CD4-positive, alpha-beta memory T cell (primary cell): Measurements from ENCODE around the gene STAT5A. TPM values are rescaled to one million over a fixed set of nuclear protein-coding genes. Genes with fewer than 3 reads are reported as not detected.

ENCODE experiments used
- CTCF ChIA-PET: fragments of 350-600 bp; sonication (Branson Sonifier 250); formaldehyde crosslinking; loops from one replicate; lab custom pipeline; 2021; ENCODE audit warnings: inconsistent platforms; ENCODE audit not compliant: partially characterized antibody; lab: Charles Lee
- POLR2A ChIA-PET: fragments of 350-600 bp; sonication (Branson Sonifier 250); formaldehyde crosslinking; loops from one replicate; lab custom pipeline; 2021; ENCODE audit not compliant: partially characterized antibody; lab: Charles Lee
- DNase-seq, 5 donors: peaks; one replicate each; pipeline versions ENCODE4 v3.0.0 to v3.0.0-alpha.2; 2020 to 2022; ENCODE audit warnings: mixed read lengths in 1 of 5
- H3K27ac ChIP-seq: one replicate; pipeline ENCODE4 v1.7.0; 2013; ENCODE audit warnings: low read depth, low read length
- H3K27me3 ChIP-seq: 2 replicates; pipeline ENCODE4 v1.7.0; 2013; ENCODE audit warnings: mild to moderate bottlenecking, low read length, moderate library complexity; ENCODE audit not compliant: insufficient read depth
- H3K36me3 ChIP-seq: 2 replicates; pipeline ENCODE4 v1.7.0; 2013; ENCODE audit warnings: mild to moderate bottlenecking, low read length, moderate library complexity; ENCODE audit not compliant: insufficient read depth
- H3K4me1 ChIP-seq: 2 replicates; pipeline ENCODE4 v1.7.0; 2013; ENCODE audit warnings: mild to moderate bottlenecking, low read length, moderate library complexity; ENCODE audit not compliant: insufficient read depth
- H3K4me3 ChIP-seq, 2 donors: one replicate each; pipeline ENCODE4 v1.7.0; 2013; ENCODE audit warnings: low read length in 2 of 2, mild to moderate bottlenecking in 1 of 2
- H3K9me3 ChIP-seq, 2 donors: one replicate each; pipeline ENCODE4 v1.7.0; 2013; ENCODE audit warnings: low read length in 2 of 2, control low read depth in 1 of 2; ENCODE audit not compliant: control insufficient read depth in 1 of 2
- H3K27ac Mint-ChIP-seq, 7 donors: one replicate each; pipeline ENCODE4 v1.8.0; 2020 to 2021; ENCODE audit warnings: mixed read lengths in 7 of 7, mild to moderate bottlenecking in 6 of 7, inconsistent platforms in 3 of 7, moderate library complexity in 3 of 7
- H3K27me3 Mint-ChIP-seq, 2 donors: one replicate each; pipeline ENCODE4 v1.8.0; 2020 to 2021; ENCODE audit warnings: mixed read lengths in 2 of 2
- H3K36me3 Mint-ChIP-seq, 2 donors: one replicate each; pipeline ENCODE4 v1.8.0; 2020 to 2021; ENCODE audit warnings: mixed read lengths in 2 of 2, inconsistent platforms in 1 of 2, mild to moderate bottlenecking in 1 of 2
- H3K4me1 Mint-ChIP-seq, 4 donors: one replicate each; pipeline ENCODE4 v1.8.0; 2020 to 2021; ENCODE audit warnings: mixed read lengths in 4 of 4, mild to moderate bottlenecking in 1 of 4
- H3K4me3 Mint-ChIP-seq, 8 donors: one replicate each; pipeline ENCODE4 v1.8.0; 2020 to 2021; ENCODE audit warnings: mixed read lengths in 8 of 8, mild to moderate bottlenecking in 7 of 8, moderate library complexity in 6 of 8, inconsistent platforms in 3 of 8
- H3K9me3 Mint-ChIP-seq, 8 donors: one replicate each; pipeline ENCODE4 v1.8.0; 2020 to 2021; ENCODE audit warnings: mixed read lengths in 8 of 8, mild to moderate bottlenecking in 5 of 8, inconsistent platforms in 3 of 8, moderate library complexity in 1 of 8
- intact Hi-C: fragments of 100-400 bp; cut with micrococcal nuclease; formaldehyde crosslinking; loops from one replicate; pipeline ENCODE4 v1.15.1; 2023
- polyA plus RNA-seq, 2 donors: library from polyadenylated mRNA; unstranded; fragments of 300-500 nt; fragmentation: Illumina TruSeq; gene quantifications; one replicate each; pipeline ENCODE4 v1.2.3, GENCODE V29; 2021
- total RNA-seq, 2 experiments: library from RNA; stranded (reverse); gene quantifications; one replicate each; pipeline ENCODE4 v1.2.3, GENCODE V29; 2021

Gene STAT5A
- total and polyA plus RNA-seq, 4 experiments from 2014 or later = 66.7 to 133 (median 112) TPM

DNA sequence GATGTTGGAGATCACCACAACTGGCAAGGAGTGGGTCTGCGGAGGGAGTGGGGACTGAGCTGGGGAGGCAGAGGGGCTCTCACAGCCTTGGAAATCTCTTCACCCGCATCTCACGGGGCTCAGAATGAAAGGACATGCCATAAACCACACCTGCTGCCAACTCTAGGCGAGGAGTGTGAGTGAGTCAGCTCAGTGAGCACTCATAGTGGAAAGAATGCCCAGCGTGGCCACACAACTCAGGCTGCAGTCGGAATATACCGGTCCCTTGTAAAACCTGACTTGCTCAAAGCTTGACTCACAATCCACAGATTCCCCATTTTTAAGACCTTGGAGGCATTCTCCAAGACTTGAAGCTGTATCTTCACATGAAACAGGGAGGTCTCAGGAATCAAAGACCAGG, 36.7 kb downstream of the STAT5A start:
- no peaks in the 10 kb centered on the region for H3K27me3 ChIP-seq
- POLR2A ChIA-PET = interaction anchor here (1.1 kb wide), 1 partner anchor 64 kb away, joined by 4 read pairs; the partner anchor contains the start of gene STAT3
- H3K27ac ChIP-seq = no peak overlapping the region
- Mint-ChIP-seq H3K4me3 (no peak overlapping the region), H3K27me3 (no peaks in the 10 kb centered on the region), H3K9me3 (peaks cover 0 to 1% (median 0%) of the 10 kb centered on the region in 8 donors), H3K36me3 (peaks cover 43 to 73% of the 10 kb centered on the region in 2 donors), H3K27ac (peak overlapping the region in 2 of 7 donors; percentile 7 to 15), H3K4me1 (peaks cover 12 to 30% (median 19%) of the 10 kb centered on the region in 4 donors)
- H3K36me3 ChIP-seq = peaks cover 44% of the 10 kb centered on the region
- H3K9me3 ChIP-seq = no peaks in the 10 kb centered on the region
- DNase-seq = no peak
- CTCF ChIA-PET = interaction anchor here (0.9 to 21.6 kb wide), 7 partner anchors 10 to 202 kb away, joined by 3 to 504 read pairs (median 4); no protein-coding TSS in a partner anchor
- H3K4me3 ChIP-seq = no peak overlapping the region
- intact Hi-C loops = no loop called here
- H3K4me1 ChIP-seq = peaks cover 14% of the 10 kb centered on the region

DNA sequence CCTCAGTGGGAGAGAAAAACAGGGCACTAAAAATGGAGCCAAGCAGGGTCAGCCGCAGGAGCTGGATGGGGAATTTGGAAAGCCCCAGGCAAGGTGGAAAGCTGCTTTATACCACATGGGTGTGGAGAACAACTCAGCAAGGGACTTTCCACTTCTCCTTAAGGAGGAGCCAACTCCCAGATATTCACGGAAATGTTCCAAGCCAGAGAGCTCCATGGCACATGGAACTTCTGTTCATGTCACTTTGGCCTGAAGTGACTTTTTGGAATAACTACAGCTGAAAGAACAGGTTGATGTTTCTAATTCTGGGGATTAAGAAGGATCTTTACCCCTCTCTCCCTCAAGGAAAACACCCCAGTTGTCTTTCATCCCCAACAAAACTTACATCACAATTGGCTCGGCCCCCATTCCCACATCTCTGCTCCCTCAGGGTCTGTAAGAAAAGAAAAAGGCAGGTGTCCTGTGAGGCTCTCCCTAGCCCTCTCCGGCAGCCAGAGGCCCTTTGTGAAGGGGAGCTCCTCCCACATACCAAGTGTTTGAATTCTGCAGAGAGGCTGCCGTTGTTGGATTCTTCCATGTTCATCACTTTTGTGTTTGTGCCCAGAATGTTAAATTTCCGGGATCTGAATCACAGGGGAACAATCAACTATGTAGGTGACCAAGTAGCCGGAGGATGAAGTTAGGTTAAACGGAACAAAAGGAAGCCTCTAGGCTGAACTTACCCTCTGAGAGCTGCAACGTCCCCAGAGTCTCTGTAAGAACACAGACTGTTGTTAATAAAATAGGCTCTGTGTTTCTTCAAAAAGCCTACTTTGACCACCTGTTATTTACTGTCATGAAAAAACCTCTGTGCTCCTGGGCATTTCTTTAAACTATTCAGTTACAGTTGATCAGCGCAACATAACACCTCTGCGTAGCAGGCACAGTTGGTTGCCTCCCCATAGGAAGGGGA, 41.0 kb downstream of the STAT5A start:
- H3K27ac ChIP-seq = no peak overlapping the region
- POLR2A ChIA-PET = no interaction called here
- H3K27ac Mint-ChIP-seq = peak overlapping the region in 4 of 7 donors; percentile 35 to 60 (median 46)
- H3K4me1 ChIP-seq = no peaks in the 10 kb centered on the region
- H3K36me3 ChIP-seq = peaks cover 56% of the 10 kb centered on the region
- H3K36me3 Mint-ChIP-seq = peaks cover 43 to 64% of the 10 kb centered on the region in 2 donors
- no peaks in the 10 kb centered on the region for H3K9me3 ChIP-seq
- DNase-seq = no peak
- H3K4me3 ChIP-seq = no peak overlapping the region
- no peaks in the 10 kb centered on the region for H3K4me1 Mint-ChIP-seq
- no peak overlapping the region for H3K4me3 Mint-ChIP-seq
- H3K9me3 Mint-ChIP-seq = no peaks in the 10 kb centered on the region
- CTCF ChIA-PET = interaction anchor here (1.1 to 21.6 kb wide), 3 partner anchors 11 to 73 kb away, joined by 3 to 504 read pairs (median 5); no protein-coding TSS in a partner anchor
- H3K27me3 ChIP-seq = no peaks in the 10 kb centered on the region
- no peaks in the 10 kb centered on the region for H3K27me3 Mint-ChIP-seq
- intact Hi-C loops = no loop called here

- H3K27me3 ChIP-seq = no peaks in the 10 kb centered on the region
Observed at GRCh38 chr17:42333053-42333452, 44.8 kb downstream of the STAT5A start.

DNA sequence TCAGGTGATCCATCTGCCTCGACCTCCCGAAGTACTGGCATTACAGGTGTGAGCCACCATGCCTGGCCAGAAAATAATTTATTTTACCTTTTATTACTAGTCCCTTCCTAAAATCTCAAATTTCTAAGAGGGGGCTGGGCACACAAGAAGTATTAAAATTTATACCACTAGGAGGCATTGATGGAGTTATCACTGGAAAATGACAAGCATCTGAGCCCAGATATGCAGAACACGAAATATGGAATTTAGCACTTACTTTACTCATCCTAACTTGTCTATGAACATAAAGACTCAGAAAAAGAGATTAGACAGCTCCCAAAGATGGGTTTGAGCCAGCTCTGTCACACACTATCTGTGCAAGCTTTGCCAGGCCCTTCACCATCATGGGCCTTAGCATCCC, 46.4 kb downstream of the STAT5A start:
- Mint-ChIP-seq H3K4me3 (no peak overlapping the region), H3K27ac (peak overlapping the region in 3 of 7 donors; percentile 3 to 57 (median 31)), H3K9me3 (no peaks in the 10 kb centered on the region), H3K4me1 (peaks cover 17 to 33% (median 21%) of the 10 kb centered on the region in 4 donors), H3K36me3 (peaks cover 48 to 61% of the 10 kb centered on the region in 2 donors), H3K27me3 (no peaks in the 10 kb centered on the region)
- Histone ChIP-seq H3K4me1 (peaks cover 32% of the 10 kb centered on the region), H3K9me3 (no peaks in the 10 kb centered on the region), H3K36me3 (peaks cover 58% of the 10 kb centered on the region), H3K27me3 (no peaks in the 10 kb centered on the region), H3K27ac (no peak overlapping the region), H3K4me3 (no peak overlapping the region)
- no peak for DNase-seq
- intact Hi-C loops = no loop called here
- ChIA-PET CTCF (interaction anchor here (1.0 to 2.2 kb wide), 6 partner anchors 9 to 112 kb away, joined by 3 to 8 read pairs (median 4); no protein-coding TSS in a partner anchor), POLR2A (interaction anchor here (2.3 kb wide), 1 partner anchor 54 kb away, joined by 10 read pairs; the partner anchor contains the start of gene STAT3)

More at GRCh38 chr17:42333053-42333452, 44.8 kb downstream of the STAT5A start:
- DNase-seq = no peak
- Histone ChIP-seq H3K27ac (no peak overlapping the region), H3K9me3 (no peaks in the 10 kb centered on the region), H3K4me3 (no peak overlapping the region), H3K4me1 (peaks cover 17% of the 10 kb centered on the region), H3K36me3 (peaks cover 65% of the 10 kb centered on the region)
- ChIA-PET POLR2A (no interaction called here), CTCF (interaction anchor here (0.7 to 2.2 kb wide), 3 partner anchors 11 to 18 kb away, joined by 3 to 5 read pairs (median 3); no protein-coding TSS in a partner anchor)
- peaks cover 8 to 19% (median 12%) of the 10 kb centered on the region in 4 donors for H3K4me1 Mint-ChIP-seq
- peak overlapping the region in 3 of 7 donors; percentile 46 to 69 (median 53) for H3K27ac Mint-ChIP-seq
- intact Hi-C loops = no loop called here
- H3K27me3 Mint-ChIP-seq = no peaks in the 10 kb centered on the region
- no peak overlapping the region for H3K4me3 Mint-ChIP-seq
- H3K9me3 Mint-ChIP-seq = no peaks in the 10 kb centered on the region
- peaks cover 49 to 65% of the 10 kb centered on the region in 2 donors for H3K36me3 Mint-ChIP-seq

DNA sequence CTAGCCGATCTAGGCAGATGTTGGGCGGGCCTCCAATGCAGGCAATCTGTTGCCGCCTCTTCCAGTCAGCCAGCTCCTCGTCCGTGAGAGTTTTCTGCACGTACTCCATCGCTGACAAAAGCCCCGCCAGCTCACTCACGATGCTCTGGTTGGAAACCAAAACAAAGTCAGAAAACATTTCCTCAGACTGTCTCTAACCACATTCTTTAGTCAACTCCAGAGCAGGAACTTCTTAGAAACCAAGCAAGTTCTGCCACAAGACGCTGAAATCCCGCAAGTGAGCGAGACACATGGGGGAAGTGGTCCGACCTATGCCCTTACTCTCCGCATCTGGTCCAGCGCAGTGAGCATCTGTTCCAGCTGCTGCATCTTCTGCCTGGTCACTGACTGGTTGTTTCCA, 49.1 kb downstream of the STAT5A start:
- peaks cover 52 to 62% of the 10 kb centered on the region in 2 donors for H3K36me3 Mint-ChIP-seq
- intact Hi-C loops = loop anchor here (1.0 kb wide), 1 partner anchor 51 kb away; the partner anchor contains the start of gene STAT3
- H3K27me3 Mint-ChIP-seq = no peaks in the 10 kb centered on the region
- Histone ChIP-seq H3K9me3 (no peaks in the 10 kb centered on the region), H3K36me3 (peaks cover 44% of the 10 kb centered on the region), H3K4me3 (no peak overlapping the region), H3K4me1 (peaks cover 54% of the 10 kb centered on the region), H3K27me3 (no peaks in the 10 kb centered on the region), H3K27ac (peak overlapping the region; percentile 63)
- POLR2A ChIA-PET = interaction anchor here (0.9 to 1.7 kb wide), 7 partner anchors 21 to 69 kb away, joined by 3 to 29 read pairs (median 4); partner anchors contain the start of gene STAT3
- peak overlapping the region; percentile 59 to 89 (median 69) for H3K4me3 Mint-ChIP-seq
- peak; percentile 73 to 87 (median 82) for DNase-seq
- H3K4me1 Mint-ChIP-seq = peaks cover 29 to 56% (median 39%) of the 10 kb centered on the region in 4 donors
- no peaks in the 10 kb centered on the region for H3K9me3 Mint-ChIP-seq
- CTCF ChIA-PET = interaction anchor here (0.6 to 2.4 kb wide), 7 partner anchors 13 to 68 kb away, joined by 3 to 7 read pairs (median 3); partner anchors contain the start of gene STAT3
- H3K27ac Mint-ChIP-seq = peak overlapping the region; percentile 77 to 98 (median 95)

- intact Hi-C loops = no loop called here
- no peaks in the 10 kb centered on the region for H3K27me3 Mint-ChIP-seq
- Histone ChIP-seq H3K27ac (peak overlapping the region; percentile 53), H3K36me3 (peaks cover 35% of the 10 kb centered on the region), H3K4me1 (peaks cover 61% of the 10 kb centered on the region), H3K9me3 (no peaks in the 10 kb centered on the region), H3K4me3 (no peak overlapping the region), H3K27me3 (no peaks in the 10 kb centered on the region)
- peaks cover 33 to 62% (median 44%) of the 10 kb centered on the region in 4 donors for H3K4me1 Mint-ChIP-seq
- ChIA-PET CTCF (no interaction called here), POLR2A (interaction anchor here (0.8 to 4.8 kb wide), 3 partner anchors 50 to 141 kb away, joined by 3 to 40 read pairs (median 3); partner anchors contain the start of gene STAT3)
- H3K9me3 Mint-ChIP-seq = no peaks in the 10 kb centered on the region
- H3K4me3 Mint-ChIP-seq = peak overlapping the region in 7 of 8 donors; percentile 29 to 77 (median 60)
- H3K36me3 Mint-ChIP-seq = peaks cover 50 to 58% of the 10 kb centered on the region in 2 donors
- no peak for DNase-seq
- H3K27ac Mint-ChIP-seq = peak overlapping the region; percentile 69 to 97 (median 90)
Observed at GRCh38 chr17:42338427-42338985, 50.2 kb downstream of the STAT5A start.
